ENCODE data around the gene MYBL2.
A peak's percentile ranks its signal among the peaks of the same experiment; 100 is the strongest.

Gene MYBL2

GRCh38 chr20:43746344-43747137 is 79.6 kb downstream of the MYBL2 start (continued):
- TF ChIP-seq SP7 (tag by site-specific recombination; IDR thresholded peaks at IDR 0.05) = peak; percentile 94

GRCh38 chr20:43748274-43748673 is 81.4 kb downstream of the MYBL2 start:
- Histone ChIP-seq H3K4me3 (ENCODE audit: low read depth, low read length) (no peak overlapping the region), H3K4me1 (ENCODE audit: control insufficient read depth, insufficient read depth, low read length) (peaks cover 9% of the 10 kb centered on the region), H3K36me3 (ENCODE audit: control insufficient read depth in 2 of 2, insufficient read depth in 1 of 2, low read length in 2 of 2) (no peaks in the 10 kb centered on the region), H3K27ac (ENCODE audit: extremely low read depth, low read depth, low read length) (no peak overlapping the region), H3K9me3 (ENCODE audit: control insufficient read depth, insufficient read depth, low read depth, low read length) (no peaks in the 10 kb centered on the region)
- TF ChIP-seq ZBTB10 (tag by site-specific recombination; IDR thresholded peaks at IDR 0.05) = no peak
- TF ChIP-seq CTCF (tag by site-specific recombination; IDR thresholded peaks at IDR 0.05) = no peak
- no peak for TF ChIP-seq ZNF157 (tag by site-specific recombination; IDR thresholded peaks at IDR 0.05)
- CTCF ChIA-PET = interaction anchor here (0.6 to 5.5 kb wide), 10 partner anchors 15 to 344 kb away, joined by 3 to 105 read pairs (median 4); no protein-coding TSS in a partner anchor
- POLR2A ChIA-PET = no interaction called here

GRCh38 chr20:43749734-43750294 is 82.9 kb downstream of the MYBL2 start:
- Histone ChIP-seq H3K9me3 (ENCODE audit: control insufficient read depth, insufficient read depth, low read depth, low read length) (no peaks in the 10 kb centered on the region), H3K4me3 (ENCODE audit: low read depth, low read length) (no peak overlapping the region), H3K4me1 (ENCODE audit: control insufficient read depth, insufficient read depth, low read length) (peaks cover 9% of the 10 kb centered on the region), H3K36me3 (ENCODE audit: control insufficient read depth in 2 of 2, insufficient read depth in 1 of 2, low read length in 2 of 2) (no peaks in the 10 kb centered on the region), H3K27ac (ENCODE audit: extremely low read depth, low read depth, low read length) (no peak overlapping the region)
- ChIA-PET POLR2A (no interaction called here), CTCF (interaction anchor here (0.6 to 5.5 kb wide), 33 partner anchors 9 to 632 kb away, joined by 3 to 105 read pairs (median 4); partner anchors contain the start of gene JPH2)
- peak; percentile 24; the same call in 1 of the 2 replicates for TF ChIP-seq SP7 (tag by site-specific recombination; IDR thresholded peaks at IDR 0.05)
- TF ChIP-seq EGR2 (tag by site-specific recombination; IDR thresholded peaks at IDR 0.05; ENCODE audit: low read depth) = peak; percentile 72
- peak; percentile 78 for TF ChIP-seq ZFHX2 (tag by site-specific recombination; conservative IDR thresholded peaks at IDR 0.05)
- TF ChIP-seq ZBTB8A (tag by site-specific recombination; IDR thresholded peaks at IDR 0.05) = 0 out of 2 replicates have a peak, but pooled peaks have one; percentile 28
- peak; percentile 62; the same call in 1 of the 2 replicates for TF ChIP-seq KLF17 (tag by site-specific recombination; IDR thresholded peaks at IDR 0.05)
- 0 out of 2 replicates have a peak, but pooled peaks have one; percentile 13 for TF ChIP-seq SP3 (tag by site-specific recombination; IDR thresholded peaks at IDR 0.05)
- TF ChIP-seq ZNF423 (tag by site-specific recombination; IDR thresholded peaks at IDR 0.05) = no peak
- peak; percentile 62; the same call in 1 of the 2 replicates for TF ChIP-seq ZEB2 (tag by site-specific recombination; IDR thresholded peaks at IDR 0.05)
- TF ChIP-seq ZIC2 (tag by site-specific recombination; IDR thresholded peaks at IDR 0.05) = 0 out of 2 replicates have a peak, but pooled peaks have one; percentile 16
- TF ChIP-seq AEBP2 (tag by site-specific recombination; IDR thresholded peaks at IDR 0.05; ENCODE audit: borderline replicate concordance) = no peak
- TF ChIP-seq GLIS1 (tag by site-specific recombination; IDR thresholded peaks at IDR 0.05) = peak; percentile 50; the same call in 1 of the 2 replicates
- peak; percentile 86 for TF ChIP-seq CTCF (tag by site-specific recombination; IDR thresholded peaks at IDR 0.05)
- peak; percentile 56 for TF ChIP-seq ZNF654 (tag by site-specific recombination; IDR thresholded peaks at IDR 0.05; ENCODE audit: low read depth)
- 0 out of 2 replicates have a peak, but pooled peaks have one; percentile 46 for TF ChIP-seq IKZF3 (tag by site-specific recombination; IDR thresholded peaks at IDR 0.05)
- TF ChIP-seq ZNF138 (tag by site-specific recombination; IDR thresholded peaks at IDR 0.05; ENCODE audit: borderline replicate concordance) = no peak
- no peak for TF ChIP-seq ZBTB17 (tag by site-specific recombination; IDR thresholded peaks at IDR 0.05)
- TF ChIP-seq ZNF473 (tag by site-specific recombination; IDR thresholded peaks at IDR 0.05) = no peak
- peak; percentile 39; the same call in 1 of the 2 replicates for TF ChIP-seq KLF8 (tag by site-specific recombination; IDR thresholded peaks at IDR 0.05)
